Transverse colon (tissue), 4 donors: ENCODE data around the gene ARL6IP5.

Experiments
- CTCF ChIP-seq, 5 experiments: fragments of 200-600 bp in 3 of 5; fragments of 450-650 bp in 2 of 5; sonication (generic) in 3 of 5; IDR thresholded peaks; 1 replicate in 2 of 5; 2 replicates in 3 of 5; pipeline ENCODE4 v1.5.1; 2016 to 2017; ENCODE audit warnings: antibody characterized with exemption in 5 of 5, inconsistent platforms in 3 of 5, mild to moderate bottlenecking in 2 of 5, moderate library complexity in 1 of 5
- POLR2A ChIP-seq: fragments of 450-650 bp; IDR thresholded peaks from one replicate; pipeline ENCODE4 v1.6.1; 2016; ENCODE audit warnings: antibody characterized with exemption, mild to moderate bottlenecking, moderate library complexity
- POLR2AphosphoS5 ChIP-seq, 3 donors: sonication (generic); formaldehyde crosslinking; IDR thresholded peaks; one replicate each; pipeline ENCODE4 v1.6.1; 2016; ENCODE audit warnings: antibody characterized with exemption in 3 of 3

GRCh38 chr3:69082361-69082760 is 2.4 kb upstream of the ARL6IP5 start:
- TF ChIP-seq CTCF (IDR thresholded peaks at IDR 0.05) (no peak), POLR2AphosphoS5 (IDR thresholded peaks at IDR 0.05) (no peak), POLR2A (no peak)
